GM21528 (cell line): ENCODE data around the gene NAPB.

Source experiments
- ATAC-seq: cut with Tn5 transposase; IDR thresholded peaks from one replicate; pipeline ENCODE4 v1.9.1; 2021; ENCODE audit warnings: mild to moderate bottlenecking, moderate library complexity; ENCODE audit not compliant: unreplicated experiment, low FRiP score

The NAPB gene

DNA sequence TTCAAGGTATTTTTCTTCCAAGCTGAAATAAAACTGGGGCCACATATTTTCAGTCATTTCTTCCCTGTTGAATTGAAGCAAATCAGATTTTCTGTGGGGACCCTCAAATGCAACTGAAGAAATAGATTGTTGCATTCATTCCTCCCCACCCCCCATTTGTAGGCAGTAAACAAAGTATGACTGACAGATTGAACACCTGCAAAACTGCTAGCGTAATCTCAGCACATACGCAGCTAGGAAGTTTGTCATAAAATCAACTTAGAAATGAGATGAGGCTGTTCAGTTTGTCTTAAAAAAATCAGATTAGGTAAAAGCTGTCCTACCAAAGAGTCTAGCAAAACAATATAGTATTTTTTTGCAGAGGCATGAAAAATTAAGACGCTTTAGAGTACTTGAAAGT lies 50.4 kb downstream of the NAPB start:
- no peak for ATAC-seq

DNA sequence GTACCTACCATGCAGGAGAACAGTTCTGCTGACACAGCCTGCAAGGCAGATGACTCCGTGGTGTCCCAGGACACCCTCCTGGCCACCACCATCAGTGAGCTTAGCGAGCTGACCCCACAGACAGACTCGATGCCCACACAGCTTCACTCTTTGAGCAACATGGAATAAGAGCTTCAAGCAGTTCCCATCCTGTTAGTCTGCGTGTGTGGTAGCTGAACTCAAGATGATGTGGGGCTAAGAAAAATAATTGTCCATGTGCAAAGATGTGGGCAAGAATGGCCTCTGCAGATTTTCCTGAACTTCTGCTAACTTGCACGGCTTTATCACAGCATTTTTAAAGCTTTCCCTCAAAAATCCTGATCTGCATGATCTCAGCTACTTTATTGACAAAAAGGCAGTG lies 51.0 kb downstream of the NAPB start:
- no peak for ATAC-seq

DNA sequence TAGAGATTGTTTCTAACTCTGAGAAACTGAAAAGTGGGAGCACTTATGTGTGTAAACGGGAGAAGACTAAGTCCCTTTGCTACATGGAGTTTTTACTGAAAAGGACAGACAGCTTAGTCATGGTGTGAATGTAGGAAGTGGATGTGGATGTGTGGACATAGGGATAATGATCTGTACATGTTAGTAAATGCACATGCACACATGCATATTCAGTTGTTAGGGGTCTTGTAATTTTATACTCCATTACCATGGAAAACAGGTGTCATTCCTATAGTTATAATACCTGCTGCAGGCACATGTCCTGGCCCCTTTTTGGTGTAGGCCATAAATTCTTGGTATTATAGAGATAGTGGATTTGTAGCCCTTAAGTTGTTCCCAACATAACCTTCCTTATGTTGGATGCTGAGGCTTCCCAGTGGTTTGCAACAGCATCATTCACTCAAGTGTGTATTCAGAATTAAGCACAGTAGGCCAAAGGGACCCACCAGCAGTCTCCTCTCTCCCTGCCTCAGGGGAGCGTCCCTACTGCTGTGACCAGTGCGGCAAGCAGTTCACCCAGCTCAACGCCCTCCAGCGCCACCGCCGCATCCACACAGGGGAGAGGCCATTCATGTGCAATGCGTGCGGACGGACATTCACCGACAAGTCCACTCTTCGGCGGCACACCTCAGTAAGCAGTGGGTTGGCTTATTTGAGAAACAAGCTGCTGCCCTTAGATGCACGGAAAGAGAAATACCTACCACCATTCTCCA lies 52.0 kb downstream of the NAPB start:
- no peak for ATAC-seq

DNA sequence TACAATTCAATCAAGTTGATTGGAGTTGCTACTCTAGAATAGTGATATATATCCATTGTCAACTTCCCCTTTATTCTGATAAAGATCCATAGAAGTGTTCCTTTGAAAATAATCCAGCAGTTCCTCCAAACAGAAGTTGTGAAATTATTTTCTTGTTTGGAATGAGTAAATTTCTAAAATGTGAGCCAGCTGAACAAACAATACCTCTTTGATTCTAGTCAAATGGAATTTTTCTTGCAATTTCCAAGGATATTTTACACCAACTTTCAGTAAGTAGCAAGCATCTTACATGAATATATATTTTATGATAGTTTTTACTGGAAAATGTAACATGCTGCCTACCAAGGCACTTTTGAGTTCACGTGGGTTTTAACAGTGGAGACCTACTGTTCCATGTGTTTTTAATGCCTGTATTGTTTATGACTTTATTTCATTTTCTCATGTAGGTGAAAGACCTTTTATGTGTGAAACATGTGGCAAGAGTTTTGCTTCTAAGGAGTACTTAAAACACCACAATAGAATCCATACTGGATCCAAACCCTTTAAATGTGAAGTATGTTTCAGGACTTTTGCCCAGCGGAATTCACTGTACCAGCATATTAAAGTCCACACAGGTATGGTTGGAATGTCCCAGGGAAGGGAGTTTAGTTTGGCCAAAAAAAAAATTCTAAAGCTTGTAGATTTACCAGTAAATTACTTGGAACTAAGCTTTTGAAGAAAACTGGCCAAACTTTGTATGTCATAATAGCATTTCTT lies 52.8 kb downstream of the NAPB start:
- no peak for ATAC-seq

DNA sequence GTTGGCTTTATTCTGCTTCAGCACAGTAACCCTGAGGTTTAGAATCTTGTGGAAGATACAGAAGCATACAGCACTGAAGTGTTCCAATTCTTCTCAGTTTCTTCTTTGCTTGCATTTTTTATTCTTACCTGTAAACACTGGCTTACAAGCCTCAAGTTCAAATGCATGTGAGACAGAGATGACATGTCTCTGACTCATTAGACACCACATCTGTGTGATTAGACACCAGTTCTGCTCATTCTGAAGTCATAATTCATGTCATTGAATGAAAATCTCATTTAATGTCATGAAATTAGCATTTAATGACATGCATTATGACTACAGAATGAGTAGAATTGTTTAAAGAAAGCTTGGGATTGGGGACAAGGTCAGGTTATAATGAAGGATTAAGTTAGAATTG lies 53.5 kb downstream of the NAPB start:
- ATAC-seq: no peak

DNA sequence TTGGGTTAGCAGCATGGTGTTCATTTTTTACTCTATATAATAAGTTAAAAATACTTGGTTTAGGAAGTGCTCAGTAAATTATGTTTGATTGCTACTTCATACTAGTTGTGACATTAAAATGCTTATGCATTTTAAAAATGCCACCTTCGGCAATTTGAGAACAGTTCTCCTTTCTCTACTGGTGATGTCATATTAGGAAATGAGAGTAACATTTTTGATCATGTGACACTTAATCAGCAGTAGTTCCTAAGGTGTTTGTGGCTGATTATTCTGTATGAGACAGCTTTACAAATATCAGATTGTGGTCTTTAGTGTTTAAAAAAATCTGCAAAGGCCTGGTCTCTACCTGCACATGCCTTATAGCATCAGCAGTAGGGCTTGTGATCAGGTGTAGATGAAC lies 54.9 kb downstream of the NAPB start:
- ATAC-seq: no peak

DNA sequence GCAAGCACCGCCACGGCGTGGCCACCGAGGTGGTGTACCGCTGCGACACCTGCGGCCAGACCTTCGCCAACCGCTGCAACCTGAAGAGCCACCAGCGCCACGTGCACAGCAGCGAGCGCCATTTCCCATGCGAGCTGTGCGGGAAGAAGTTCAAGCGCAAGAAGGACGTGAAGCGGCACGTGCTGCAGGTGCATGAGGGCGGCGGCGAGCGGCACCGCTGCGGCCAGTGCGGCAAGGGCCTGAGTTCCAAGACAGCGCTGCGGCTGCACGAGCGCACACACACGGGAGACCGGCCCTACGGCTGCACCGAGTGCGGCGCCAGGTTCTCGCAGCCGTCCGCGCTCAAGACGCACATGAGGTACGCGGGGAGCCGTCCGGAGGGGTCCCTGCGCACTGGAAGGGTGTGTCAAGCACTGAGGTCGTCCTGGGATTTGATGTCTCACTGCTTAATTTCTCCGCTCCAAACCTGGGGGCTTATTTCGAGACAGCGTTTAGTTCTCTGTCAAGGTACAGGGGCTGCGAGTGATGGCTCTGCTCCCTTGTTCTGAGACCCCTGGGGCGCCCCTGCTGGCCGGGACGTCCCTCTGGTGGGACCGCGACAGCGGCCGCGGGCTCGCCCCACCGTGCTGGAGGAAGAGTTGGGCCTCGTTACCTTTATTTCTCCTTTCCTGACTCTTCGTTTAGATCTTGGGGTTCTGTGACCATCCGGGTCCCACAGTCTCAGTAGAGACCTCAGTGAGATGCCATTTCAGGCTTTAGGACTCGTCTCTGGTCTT lies 55.7 kb downstream of the NAPB start:
- ATAC-seq: no peak

DNA sequence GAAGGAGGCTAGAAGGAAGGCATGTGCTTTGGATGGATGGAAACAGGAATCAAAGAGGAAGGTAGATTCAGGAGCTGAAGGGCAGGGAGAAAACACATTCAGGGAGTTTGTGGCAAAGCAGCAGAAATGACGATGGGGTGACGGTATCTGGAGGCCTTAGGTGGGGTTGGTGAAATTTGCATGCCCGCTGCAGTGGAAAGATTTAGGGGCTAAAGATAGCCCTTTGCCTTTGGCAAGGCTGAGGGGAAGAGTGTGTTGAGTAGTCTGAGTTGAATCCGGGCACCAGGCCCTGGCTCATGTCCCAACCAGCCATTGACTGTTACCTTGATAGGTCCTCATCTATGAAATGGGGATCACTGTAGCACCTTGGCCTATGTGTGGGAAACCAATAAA lies 58.0 kb downstream of the NAPB start:
- ATAC-seq: no peak

DNA sequence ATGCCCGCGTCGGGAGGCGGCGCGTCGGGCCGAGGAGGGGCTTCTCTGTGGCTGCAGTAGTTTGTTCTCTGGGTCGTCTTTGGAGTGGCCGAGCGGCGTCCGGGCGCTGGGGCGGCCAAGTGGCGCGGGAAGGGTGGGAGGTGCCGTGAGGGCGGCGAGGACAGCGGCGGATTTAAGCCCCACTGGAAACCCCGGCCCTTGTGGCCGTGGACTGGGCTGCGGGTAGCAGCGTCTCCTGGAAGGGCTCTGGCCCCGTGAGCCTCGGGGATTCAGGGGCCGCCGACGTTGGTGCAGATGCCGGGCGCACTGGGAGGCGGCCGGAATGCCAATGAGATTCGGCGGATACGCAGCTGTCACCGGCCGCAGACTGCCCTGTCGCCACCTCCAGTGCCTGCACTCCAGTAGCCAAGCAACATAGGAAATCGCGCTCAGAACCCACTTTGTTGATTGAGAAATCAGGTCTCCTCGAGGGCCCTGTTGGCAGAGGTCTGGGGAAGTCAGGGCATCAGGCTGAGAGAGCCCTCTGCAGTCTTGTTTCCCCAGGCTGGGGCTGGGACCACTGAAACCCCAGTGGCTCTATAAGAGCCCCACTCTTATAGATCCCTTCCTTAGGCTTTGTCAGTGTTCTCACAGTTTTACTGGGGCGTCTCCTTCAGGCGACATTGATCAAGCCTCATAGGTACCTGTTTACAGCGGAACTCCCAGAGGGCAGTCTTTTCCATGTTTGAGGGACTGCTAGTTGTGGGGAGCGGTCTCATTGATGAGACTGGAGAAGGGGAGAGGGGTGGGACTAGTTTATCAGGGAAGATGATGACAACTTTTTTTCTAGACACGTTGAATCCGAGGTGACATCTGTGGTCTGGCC lies 58.7 kb downstream of the NAPB start:
- ATAC-seq: peak; percentile 18

DNA sequence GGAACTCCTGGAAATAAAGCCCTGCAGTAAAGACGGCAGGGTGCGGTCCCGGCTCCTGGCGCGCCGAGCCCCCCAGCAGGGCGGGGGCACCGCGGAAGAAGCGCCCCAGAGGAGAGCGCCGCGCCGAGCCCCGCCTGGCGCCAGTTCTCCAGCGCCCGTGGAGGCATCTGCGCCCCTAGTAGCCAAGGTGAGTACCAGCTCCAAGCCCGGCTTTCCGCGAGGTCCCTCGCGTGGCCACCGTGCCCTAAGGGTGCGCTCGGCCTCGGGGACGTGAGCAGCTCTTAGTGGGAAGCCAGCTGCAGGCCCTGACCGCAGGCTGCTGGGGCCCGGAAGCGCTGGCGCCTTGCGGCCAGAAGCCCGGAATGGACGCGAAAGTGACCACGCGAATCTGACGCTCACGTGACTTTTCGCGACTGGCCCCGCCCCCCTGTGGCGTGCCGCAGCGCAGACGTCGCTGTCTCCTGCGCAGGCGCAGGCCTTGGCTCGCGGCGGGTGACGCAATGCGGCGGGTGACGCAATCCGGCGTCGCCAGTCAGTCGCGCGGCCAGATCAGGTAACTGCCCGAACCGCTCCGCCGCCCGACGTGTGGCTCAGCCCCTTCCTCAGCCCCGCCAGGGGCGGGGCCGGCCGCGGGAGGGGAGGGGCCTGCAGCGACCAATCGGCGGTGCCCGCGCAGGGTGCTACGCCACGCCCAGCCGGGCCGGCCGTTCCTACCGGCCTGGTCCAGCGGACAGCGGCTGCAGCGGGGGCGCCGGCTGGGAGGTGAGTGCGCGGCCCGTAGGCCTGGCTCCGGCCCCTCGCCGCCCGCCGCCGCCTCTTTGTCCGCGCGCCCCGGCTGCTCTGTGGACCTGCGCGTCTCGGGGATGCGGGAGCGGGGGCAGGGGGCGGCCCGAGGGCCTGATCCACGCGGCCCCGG lies 59.6 kb downstream of the NAPB start, which contains the start of gene GZF1:
Gene GZF1 (plus strand): TSS at position 707 of the 916 bp plus-strand sequence. CDS start 2,202 bp downstream, outside the sequence.
- ATAC-seq: peak; percentile 68

DNA sequence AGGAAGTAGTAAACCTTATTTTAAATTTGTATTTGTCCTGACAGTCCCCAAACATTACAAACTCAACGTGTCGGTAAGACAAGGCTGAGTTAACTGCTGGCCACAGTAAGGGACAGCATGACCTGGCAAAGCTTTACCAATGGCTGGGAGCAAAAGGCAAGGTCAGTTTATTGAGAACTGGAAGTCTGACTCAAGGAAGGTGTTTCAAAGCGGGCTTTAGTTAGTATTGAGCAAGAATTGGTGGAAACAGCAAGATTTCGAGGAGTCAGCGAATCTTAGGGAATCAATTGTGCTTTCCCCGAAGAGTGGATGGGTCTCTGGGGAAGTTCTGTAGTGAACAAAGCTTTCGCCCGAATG lies 60.2 kb downstream of the NAPB start:
- no peak for ATAC-seq

DNA sequence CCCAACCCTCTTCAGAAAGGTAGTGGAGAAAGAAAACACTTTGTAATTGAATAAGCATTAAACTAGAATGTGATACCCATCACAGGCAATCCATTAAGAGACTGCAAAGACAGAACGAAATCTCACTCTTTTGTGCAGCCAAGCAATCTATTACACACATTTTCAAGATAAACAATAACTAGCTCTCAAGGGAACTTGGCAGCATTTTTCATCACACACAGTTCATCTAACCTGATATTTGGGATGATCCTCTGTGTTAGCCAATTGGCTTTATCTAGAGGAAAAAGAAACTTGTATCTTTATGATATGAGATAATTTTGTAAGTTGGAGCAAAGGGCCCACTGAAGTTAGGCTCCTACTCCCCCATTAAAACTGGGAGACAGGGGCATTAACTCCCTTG lies 60.8 kb downstream of the NAPB start:
- no peak for ATAC-seq

DNA sequence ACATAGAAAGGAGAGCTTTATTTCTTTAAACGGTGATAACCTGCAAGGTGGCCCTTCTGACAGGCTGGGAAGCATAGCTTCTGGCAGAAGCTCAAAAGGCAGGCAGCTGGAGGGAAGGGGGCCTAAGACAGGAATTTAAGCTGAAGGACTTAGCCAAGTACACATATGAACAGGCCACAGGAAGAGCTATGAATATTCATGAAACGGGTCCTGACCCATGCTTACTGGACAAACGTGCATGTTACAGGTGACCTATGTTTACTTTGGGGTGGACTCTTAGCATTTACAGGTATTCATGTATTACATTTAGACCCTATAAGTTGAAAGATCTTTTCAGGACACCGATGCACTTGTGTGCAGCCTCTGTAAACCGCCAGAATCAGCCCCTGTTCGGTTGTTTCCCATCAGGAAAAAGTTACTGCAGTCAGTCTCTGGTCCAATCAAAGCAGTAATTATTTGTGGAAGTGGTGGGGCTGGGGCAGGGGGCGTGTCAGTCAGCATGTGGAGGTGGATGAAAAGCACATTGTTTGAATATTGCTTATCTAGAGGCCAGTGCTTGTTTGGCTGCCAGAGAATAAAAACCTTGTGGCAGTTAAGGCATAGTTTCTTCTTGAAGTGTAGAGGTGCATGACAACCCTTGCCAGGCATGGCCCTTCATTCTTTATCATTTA lies 62.2 kb downstream of the NAPB start:
- no peak for ATAC-seq

DNA sequence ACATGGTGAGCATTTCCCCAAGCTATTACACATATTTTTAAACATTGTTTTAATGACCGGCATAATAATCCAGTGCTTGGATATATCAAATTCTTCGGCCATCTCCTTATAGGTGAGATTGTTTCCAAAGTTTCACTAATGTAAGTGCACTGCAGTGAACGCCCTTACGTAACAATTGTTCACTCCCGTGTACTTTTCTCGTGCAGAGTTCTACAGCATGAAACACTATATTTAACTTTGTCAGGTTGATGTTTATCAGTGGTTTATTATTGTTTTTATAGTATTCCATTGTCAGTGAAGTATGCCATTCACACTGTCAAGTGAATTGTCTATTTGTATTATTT lies 62.8 kb downstream of the NAPB start:
- no peak for ATAC-seq

DNA sequence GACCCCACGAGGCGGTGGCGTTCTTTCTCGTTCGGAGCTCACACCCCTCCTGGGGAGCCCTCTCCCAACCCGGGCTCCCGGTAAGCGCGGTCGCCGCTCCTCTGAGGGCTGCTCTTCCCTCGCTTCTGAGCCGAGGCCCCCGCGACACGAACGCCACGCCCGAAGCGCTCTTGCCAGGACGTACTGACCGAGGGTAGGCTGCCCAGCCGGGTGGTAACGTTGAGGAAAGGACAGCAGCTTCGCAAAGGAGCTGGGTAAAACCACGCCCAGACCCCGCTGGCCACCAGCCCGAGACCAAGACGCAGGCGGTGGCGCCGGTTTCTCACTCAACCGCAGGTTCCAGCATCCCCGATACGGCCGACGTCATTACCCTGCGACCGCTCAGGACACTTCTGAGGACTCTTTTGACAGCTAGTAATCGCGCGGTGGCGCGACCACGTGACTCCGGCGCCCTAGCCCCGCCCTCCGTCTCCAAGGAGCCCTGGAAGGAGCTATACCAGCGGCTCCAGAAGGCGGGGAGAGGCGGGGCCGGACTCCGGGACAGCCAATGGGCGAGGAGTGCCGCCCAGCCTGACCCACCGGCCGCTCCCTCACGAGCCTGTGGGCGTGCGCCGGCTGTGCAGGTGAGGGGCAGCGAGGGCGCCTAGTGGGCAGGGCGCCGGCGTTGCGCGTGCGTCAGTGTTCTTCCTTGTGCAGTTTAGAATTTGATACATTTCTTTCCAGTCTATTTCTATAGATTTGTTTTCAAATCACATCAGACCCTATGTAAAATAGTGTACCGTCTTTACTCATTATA lies 63.3 kb downstream of the NAPB start:
- ATAC-seq: peak; percentile 68

DNA sequence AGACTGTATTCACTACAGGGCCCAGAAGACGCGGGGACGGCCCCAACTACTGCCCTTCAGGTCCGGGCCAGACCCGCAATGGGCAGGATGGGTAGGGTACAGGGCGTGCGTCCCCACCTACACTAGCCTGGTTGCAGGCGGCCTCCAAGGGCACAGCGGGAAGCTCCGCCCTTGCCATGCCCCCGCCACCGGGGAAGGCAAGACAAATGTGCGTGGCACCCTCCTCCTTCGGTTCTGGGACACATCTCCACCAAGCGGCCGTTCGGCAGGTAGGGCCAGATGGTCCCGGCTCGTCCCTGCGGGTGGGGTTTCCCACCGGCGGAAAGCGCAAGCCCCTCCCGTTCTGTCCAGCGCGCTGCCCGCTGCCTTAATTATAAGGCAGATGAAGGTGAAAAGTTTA lies 65.1 kb downstream of the NAPB start:
- ATAC-seq: no peak

DNA sequence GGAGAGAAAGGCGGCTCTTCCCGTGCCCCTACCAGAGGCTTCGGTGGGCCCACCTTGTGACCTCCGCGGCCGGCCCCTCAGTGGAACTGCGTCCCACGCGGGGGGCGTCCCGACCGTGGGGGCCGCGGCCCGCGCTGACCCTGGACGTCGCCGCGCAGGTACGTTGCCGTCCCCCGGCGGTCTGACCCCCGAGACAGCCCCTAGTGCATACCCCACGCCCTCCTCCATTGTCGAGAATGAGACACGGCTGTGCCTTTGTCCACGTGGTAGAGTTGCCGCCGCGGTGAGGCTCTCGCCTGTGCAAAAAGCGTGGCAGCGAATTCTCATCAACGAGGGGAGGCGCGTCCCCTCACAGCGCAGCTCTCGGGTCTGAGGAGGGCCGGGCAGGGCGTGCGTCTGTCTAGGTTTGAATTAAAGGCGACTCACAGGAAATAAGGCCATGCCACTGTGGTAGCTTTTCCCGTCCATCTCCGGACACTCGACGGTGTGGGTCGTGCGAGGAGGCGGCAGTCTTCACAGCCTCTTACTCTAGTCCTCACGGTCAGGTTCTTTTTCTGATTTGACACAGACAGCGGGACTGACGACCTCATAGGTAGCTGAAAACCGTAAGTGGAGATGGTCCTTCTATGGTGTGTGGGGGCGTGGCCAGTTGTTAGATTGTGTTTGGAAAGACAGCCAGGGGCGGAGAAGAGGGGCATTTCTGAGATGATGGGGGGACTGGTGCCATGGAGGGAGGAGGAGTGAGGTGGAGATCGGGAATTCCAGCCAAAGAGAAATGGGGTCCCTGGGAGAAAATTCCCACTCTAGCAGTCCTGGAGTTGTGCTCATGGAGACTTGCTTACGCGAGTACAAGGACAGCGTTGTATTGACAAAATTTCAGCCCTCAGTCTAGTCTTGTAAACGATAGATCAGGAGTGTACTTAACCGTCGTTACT lies 70.1 kb downstream of the NAPB start:
- peak; percentile 32 for ATAC-seq
